GM21360 (cell line): ENCODE measurements around the gene ARMC3.
A peak's percentile ranks its signal among the peaks of the same experiment; 100 is the strongest.
"Not testable (repeated sequence)": the region's sequence is repeated elsewhere in the genome, so short reads cannot be mapped to it uniquely, and the experiment has no call there.

Experiments
- ATAC-seq: cut with Tn5 transposase; IDR thresholded peaks from one replicate; pipeline ENCODE4 v1.9.1; 2021; ENCODE audit warnings: mild to moderate bottlenecking, moderate library complexity; ENCODE audit not compliant: unreplicated experiment

ARMC3 gene

GRCh38 chr10:22927661-22928403 lies at the start of gene ARMC3:
Gene ARMC3, plus strand, starts transcription at chr10:22928053. Its CDS starts 3,944 bp downstream, at chr10:22931997.
- ATAC-seq, result peak; percentile 88

- ATAC-seq, result no peak
Observed at GRCh38 chr10:22891797-22892196, 36.1 kb upstream of the ARMC3 start.

- ATAC-seq, result no peak
Observed at GRCh38 chr10:22893781-22894180, 34.1 kb upstream of the ARMC3 start.

- ATAC-seq, result no peak
Observed at GRCh38 chr10:22894714-22895113, 33.1 kb upstream of the ARMC3 start.

GRCh38 chr10:22895252-22895651 lies 32.6 kb upstream of the ARMC3 start:
- no peak for ATAC-seq

- no peak for ATAC-seq
Observed at GRCh38 chr10:22897371-22897770, 30.5 kb upstream of the ARMC3 start.

- ATAC-seq, result no peak
Observed at GRCh38 chr10:22899307-22899706, 28.5 kb upstream of the ARMC3 start.

- no peak for ATAC-seq
Observed at GRCh38 chr10:22899775-22900174, 28.1 kb upstream of the ARMC3 start.

- ATAC-seq, result no peak
Observed at GRCh38 chr10:22900841-22901601, 26.8 kb upstream of the ARMC3 start.

GRCh38 chr10:22902147-22902546 lies 25.7 kb upstream of the ARMC3 start:
- not testable (repeated sequence) for ATAC-seq

- no peak for ATAC-seq
Observed at GRCh38 chr10:22903694-22904093, 24.2 kb upstream of the ARMC3 start.

- ATAC-seq, result no peak
Observed at GRCh38 chr10:22906767-22907166, 21.1 kb upstream of the ARMC3 start.

GRCh38 chr10:22908837-22909236 lies 19.0 kb upstream of the ARMC3 start:
- no peak for ATAC-seq

GRCh38 chr10:22909673-22910072 lies 18.2 kb upstream of the ARMC3 start:
- not testable (repeated sequence) for ATAC-seq

GRCh38 chr10:22911067-22911466 lies 16.8 kb upstream of the ARMC3 start:
- no peak for ATAC-seq

GRCh38 chr10:22911889-22912762 lies 15.7 kb upstream of the ARMC3 start:
- ATAC-seq, result no peak

GRCh38 chr10:22912763-22913384 lies 15.0 kb upstream of the ARMC3 start:
- ATAC-seq, result no peak

- ATAC-seq, result no peak
Observed at GRCh38 chr10:22913474-22914092, 14.3 kb upstream of the ARMC3 start.

GRCh38 chr10:22915314-22915713 lies 12.5 kb upstream of the ARMC3 start:
- ATAC-seq, result no peak

- ATAC-seq, result no peak
Observed at GRCh38 chr10:22925088-22925487, 2.8 kb upstream of the ARMC3 start.
